ENCODE data around the gene TGM6.

TGM6 gene

GRCh38 chr20:2470423-2471193 lies 89.9 kb downstream of the TGM6 start, which contains the start of gene SNRPB:
Gene SNRPB, minus strand, starts transcription at chr20:2470789. Its CDS starts 99 bp downstream, at chr20:2470690.
- no peak for TF ChIP-seq CTCF (IDR thresholded peaks at IDR 0.05; ENCODE audit: extremely low read depth, missing control alignments)
- peak; percentile 92 for DNase-seq (ENCODE audit: low spot score)

- no peak for DNase-seq (ENCODE audit: low spot score)
- no peak for TF ChIP-seq CTCF (IDR thresholded peaks at IDR 0.05; ENCODE audit: extremely low read depth, missing control alignments)
Observed at GRCh38 chr20:2473516-2473915, 92.8 kb downstream of the TGM6 start.

- no peak for DNase-seq (ENCODE audit: low spot score)
- TF ChIP-seq CTCF (IDR thresholded peaks at IDR 0.05; ENCODE audit: extremely low read depth, missing control alignments), result no peak
Observed at GRCh38 chr20:2475850-2476741, 95.4 kb downstream of the TGM6 start.

GRCh38 chr20:2476742-2477615 lies 96.3 kb downstream of the TGM6 start:
- TF ChIP-seq CTCF (IDR thresholded peaks at IDR 0.05; ENCODE audit: extremely low read depth, missing control alignments), result peak; percentile 13
- DNase-seq (ENCODE audit: low spot score), result no peak

- DNase-seq (ENCODE audit: low spot score), result no peak
- no peak for TF ChIP-seq CTCF (IDR thresholded peaks at IDR 0.05; ENCODE audit: extremely low read depth, missing control alignments)
Observed at GRCh38 chr20:2480381-2480780, 99.7 kb downstream of the TGM6 start.
